ENCODE measurements around the gene LMNTD1.
A peak's percentile ranks its signal among the peaks of the same experiment; 100 is the strongest.
"Not testable (repeated sequence)": the region's sequence is repeated elsewhere in the genome, so short reads cannot be mapped to it uniquely, and the experiment has no call there.

The LMNTD1 gene

GRCh38 chr12:25488956-25489870 is 63.9 kb downstream of the LMNTD1 start:
- DNase-seq, result not testable (repeated sequence)

- DNase-seq, result no peak
Measured at GRCh38 chr12:25482625-25483024, 70.5 kb downstream of the LMNTD1 start.

- no peak for DNase-seq
Measured at GRCh38 chr12:25480145-25480544, 72.9 kb downstream of the LMNTD1 start.

- no peak for DNase-seq
Measured at GRCh38 chr12:25477217-25477616, 75.9 kb downstream of the LMNTD1 start.

- DNase-seq, result no peak
Measured at GRCh38 chr12:25472453-25472852, 80.6 kb downstream of the LMNTD1 start.

GRCh38 chr12:25469861-25470260 is 83.2 kb downstream of the LMNTD1 start:
- no peak for DNase-seq

- DNase-seq, result no peak
Measured at GRCh38 chr12:25469368-25469767, 83.7 kb downstream of the LMNTD1 start.

GRCh38 chr12:25463521-25463920 is 89.6 kb downstream of the LMNTD1 start:
- no peak for DNase-seq

GRCh38 chr12:25463005-25463404 is 90.1 kb downstream of the LMNTD1 start:
- DNase-seq, result no peak

GRCh38 chr12:25459541-25459951 is 93.5 kb downstream of the LMNTD1 start:
- DNase-seq, result peak in 1 of 2 donors; percentile 0

- no peak for DNase-seq
Measured at GRCh38 chr12:25458047-25458552, 95.0 kb downstream of the LMNTD1 start.

GRCh38 chr12:25456474-25456873 is 96.6 kb downstream of the LMNTD1 start:
- no peak for DNase-seq

- DNase-seq, result no peak
Measured at GRCh38 chr12:25455696-25456095, 97.4 kb downstream of the LMNTD1 start.

- DNase-seq, result no peak
Measured at GRCh38 chr12:25449007-25449406, 104.1 kb downstream of the LMNTD1 start.

- DNase-seq, result no peak
Measured at GRCh38 chr12:25447046-25447445, 106.0 kb downstream of the LMNTD1 start.

- no peak for DNase-seq
Measured at GRCh38 chr12:25438638-25439037, 114.4 kb downstream of the LMNTD1 start.

- DNase-seq, result peak in 1 of 2 donors; percentile 49
Measured at GRCh38 chr12:25436206-25437030, 116.7 kb downstream of the LMNTD1 start.

GRCh38 chr12:25435431-25435830 is 117.7 kb downstream of the LMNTD1 start:
- no peak for DNase-seq

- DNase-seq, result no peak
Measured at GRCh38 chr12:25434515-25434914, 118.6 kb downstream of the LMNTD1 start.

GRCh38 chr12:25433581-25434325 is 119.3 kb downstream of the LMNTD1 start:
- DNase-seq, result no peak

- DNase-seq, result no peak
Measured at GRCh38 chr12:25433024-25433423, 120.1 kb downstream of the LMNTD1 start.

GRCh38 chr12:25427337-25428249 is 125.5 kb downstream of the LMNTD1 start:
- DNase-seq, result no peak

Data from bone marrow (tissue), 2 donors.